NCI-H526 treated with DMSO at 0.1 percent for 48 hours (cell line): ENCODE measurements around the gene BRD9.
"Not testable (repeated sequence)": the region's sequence is repeated elsewhere in the genome, so short reads cannot be mapped to it uniquely, and the experiment has no call there.

Experiments
- DNase-seq: peaks from one replicate; lab custom pipeline; 2025; lab: John Stamatoyannopoulos, UW

Gene BRD9

DNA sequence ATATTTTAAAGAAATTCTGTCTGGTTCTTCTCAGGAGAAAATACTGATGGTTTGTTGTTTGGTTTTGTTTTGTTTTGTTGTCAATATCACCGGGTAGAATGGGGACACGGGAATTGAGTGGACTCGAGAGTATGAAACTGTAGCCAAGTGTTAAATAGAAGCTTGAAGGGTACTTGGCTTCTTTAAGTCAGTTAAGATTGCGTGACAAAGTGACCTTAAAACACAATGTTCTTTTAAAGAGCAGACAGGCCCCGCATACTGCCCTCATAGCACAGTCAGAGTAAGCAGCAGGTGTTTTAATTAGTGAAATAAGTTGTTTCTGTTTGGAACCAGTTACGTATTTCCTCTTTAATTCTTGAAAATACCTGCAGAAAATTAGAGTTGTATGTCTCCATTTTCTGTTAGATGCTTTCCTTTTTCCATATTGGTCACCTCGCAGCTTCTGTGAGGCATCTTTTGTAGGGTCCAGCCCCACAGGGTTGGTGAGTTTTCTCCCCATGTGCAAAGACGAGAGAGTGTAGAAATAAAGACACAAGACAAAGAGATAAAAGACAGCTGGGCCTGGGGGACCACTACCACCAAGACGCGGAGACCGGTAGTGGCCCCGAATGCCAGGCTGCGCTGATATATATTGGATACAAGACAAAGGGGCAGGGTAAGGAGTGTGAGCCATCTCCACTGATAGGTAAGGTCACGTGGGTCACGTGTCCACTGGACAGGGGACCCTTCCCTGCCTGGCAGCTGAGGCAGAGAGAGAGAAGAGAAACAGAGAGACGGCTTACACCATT, 9.7 kb upstream of the BRD9 start:
- no peak for DNase-seq

- DNase-seq = no peak
Observed at GRCh38 chr5:900781-901180, 8.2 kb upstream of the BRD9 start.

GRCh38 chr5:893711-894110, 1.1 kb upstream of the BRD9 start:
- no peak for DNase-seq

DNA sequence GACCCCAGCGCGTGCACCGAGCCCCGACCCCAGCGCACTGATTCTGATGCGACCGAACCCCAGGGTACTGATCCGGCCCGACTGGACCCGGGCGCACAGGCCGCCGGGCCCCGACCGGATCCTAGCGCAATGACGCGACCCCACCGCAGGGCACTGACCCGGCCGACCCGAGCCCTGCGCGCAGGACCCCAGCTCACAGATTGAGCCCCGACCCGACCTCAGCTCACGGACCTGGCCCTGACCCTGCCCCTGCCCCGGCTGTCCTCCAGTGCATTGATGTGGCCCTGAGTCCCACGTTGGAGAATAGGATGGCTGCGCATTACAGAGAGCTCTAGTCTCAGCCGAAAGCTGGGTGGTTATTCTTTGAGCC, 521 bp upstream of the BRD9 start:
- no peak for DNase-seq

GRCh38 chr5:891837-892393, 686 bp downstream of the BRD9 start:
- DNase-seq = no peak

GRCh38 chr5:891117-891836, 1.3 kb downstream of the BRD9 start:
- no peak for DNase-seq

- DNase-seq = no peak
Observed at GRCh38 chr5:889075-889710, 3.4 kb downstream of the BRD9 start.

GRCh38 chr5:888638-889035, 4.0 kb downstream of the BRD9 start:
- no peak for DNase-seq

- no peak for DNase-seq
Observed at GRCh38 chr5:887947-888637, 4.5 kb downstream of the BRD9 start.

DNA sequence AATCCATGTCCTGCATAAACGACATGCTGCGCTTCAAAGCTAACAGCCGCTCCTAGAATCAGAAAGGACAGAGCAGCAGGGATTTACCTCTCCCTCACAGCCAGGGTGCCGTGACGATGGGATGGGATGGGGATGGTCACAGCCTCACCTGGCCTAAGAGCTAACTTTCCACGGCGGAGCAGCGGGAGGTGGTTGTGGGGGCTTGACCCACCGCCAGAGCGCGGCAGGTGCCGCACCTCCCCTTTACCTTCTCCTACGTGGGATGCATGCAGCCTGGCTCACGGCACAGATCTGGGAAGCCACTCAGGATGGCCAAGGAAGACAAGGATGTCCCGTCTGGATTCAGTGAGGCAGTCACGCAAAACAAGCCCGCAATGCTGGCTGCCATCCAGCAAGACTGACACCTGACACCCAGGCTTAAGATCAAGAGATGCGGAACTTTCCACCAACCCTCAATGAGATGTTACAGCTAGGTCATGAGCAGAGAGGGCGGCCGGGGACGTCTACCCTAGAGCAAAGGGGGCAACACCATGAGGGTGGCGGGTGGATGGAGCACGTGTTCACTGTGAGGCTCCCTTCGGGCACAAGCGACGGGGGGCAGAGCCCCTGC, 5.8 kb downstream of the BRD9 start:
- no peak for DNase-seq

- no peak for DNase-seq
Observed at GRCh38 chr5:886036-886435, 6.6 kb downstream of the BRD9 start.

- no peak for DNase-seq
Observed at GRCh38 chr5:885529-885928, 7.1 kb downstream of the BRD9 start.

DNA sequence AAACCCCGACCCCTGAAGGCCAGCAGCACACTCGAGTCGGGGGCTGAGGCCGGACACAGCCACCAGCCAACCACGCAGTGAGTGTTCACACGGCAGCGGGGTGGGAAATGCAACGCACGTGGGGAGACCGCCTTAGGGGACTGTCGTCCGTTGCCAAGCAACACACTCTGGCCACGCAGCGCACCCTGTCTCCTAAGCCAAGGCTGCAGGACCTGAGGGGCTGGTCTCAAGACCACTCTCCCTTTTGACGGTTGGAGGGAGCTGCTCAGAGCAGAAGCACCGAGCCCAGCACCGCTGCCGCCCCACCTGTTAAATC, 7.5 kb downstream of the BRD9 start:
- DNase-seq = no peak

DNA sequence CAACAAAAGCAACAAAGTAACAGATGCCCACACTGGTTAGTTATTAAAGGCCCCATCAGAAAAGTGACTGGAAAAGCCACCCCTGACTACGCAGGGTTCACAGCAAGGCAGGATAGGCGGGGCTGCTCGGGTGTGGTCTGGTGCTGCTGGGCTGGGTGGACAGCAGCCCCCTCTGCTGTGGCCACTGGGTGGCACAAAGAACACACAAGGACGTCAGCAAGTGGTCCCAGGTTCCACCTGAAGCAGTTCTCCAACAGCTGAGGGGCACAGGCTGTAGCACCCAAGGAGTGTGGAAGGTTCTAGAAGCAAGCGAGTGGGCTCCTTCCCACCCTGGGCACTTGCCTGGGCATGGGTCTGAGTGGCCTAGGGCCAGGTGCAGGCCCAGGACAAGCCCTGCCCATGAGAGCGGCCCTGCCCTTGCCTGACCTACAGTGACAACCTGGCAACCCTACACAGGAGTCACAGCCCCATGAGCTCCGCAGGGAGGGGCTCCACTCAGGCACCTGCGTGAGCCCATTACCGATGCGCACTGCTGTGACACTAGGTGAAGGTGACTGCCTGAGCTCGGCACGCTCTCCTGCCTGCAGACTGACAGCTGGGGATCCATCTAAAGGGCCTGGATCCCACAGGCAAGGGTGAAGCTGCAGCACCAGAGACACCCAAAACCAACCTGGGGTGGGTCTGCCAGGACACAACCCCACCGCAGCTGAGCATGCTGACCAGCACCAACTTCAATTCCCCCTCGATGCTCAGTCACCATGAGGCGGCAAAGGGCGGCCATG, 8.1 kb downstream of the BRD9 start:
- no peak for DNase-seq

- no peak for DNase-seq
Observed at GRCh38 chr5:883475-884181, 9.0 kb downstream of the BRD9 start.

DNA sequence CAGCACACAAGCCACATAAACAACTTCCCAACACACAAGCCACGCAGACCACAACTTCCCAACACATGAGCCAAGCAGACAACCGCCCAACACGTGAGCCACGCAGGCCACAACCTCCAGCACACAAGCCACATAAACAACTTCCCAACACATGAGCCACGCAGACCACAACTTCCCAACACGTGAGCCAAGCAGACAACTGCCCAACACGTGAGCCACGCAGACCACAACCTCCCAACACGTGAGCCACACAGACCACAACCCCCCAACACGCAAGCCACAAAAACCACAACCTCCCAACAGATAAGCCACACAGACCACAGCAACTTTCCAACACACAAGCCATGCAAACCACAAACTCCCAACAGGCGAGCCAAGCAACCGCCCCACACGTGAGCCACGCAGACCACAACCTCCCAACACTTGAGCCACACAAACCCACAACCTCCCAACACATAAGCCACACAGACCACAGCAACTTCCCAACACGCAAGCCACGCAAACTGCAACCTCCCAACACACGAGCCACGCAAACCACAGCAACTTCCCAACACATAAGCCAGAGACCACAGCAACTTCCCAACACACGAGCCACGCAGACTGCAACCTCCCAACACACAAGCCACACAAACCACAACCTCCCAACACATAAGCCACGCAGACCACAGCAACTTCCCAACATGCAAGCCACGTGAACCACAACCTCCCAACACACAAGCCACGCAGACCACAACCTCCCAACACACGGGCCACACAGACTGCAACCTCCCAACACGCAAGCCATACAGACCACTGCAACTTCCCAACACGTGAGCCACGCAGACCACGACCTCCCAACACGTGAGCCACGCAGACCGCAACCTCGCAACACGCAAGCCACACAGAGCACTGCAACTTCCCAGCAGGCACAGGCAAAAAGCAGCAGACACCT, 10.1 kb downstream of the BRD9 start:
- DNase-seq = no peak

- no peak for DNase-seq
Observed at GRCh38 chr5:881551-881935, 11.1 kb downstream of the BRD9 start.

- no peak for DNase-seq
Observed at GRCh38 chr5:880816-881550, 11.6 kb downstream of the BRD9 start.

GRCh38 chr5:878677-879076, 13.9 kb downstream of the BRD9 start:
- DNase-seq = not testable (repeated sequence)
